NCI-H69 (cell line): ENCODE data around the gene ZNF117.
A peak's percentile ranks its signal among the peaks of the same experiment; 100 is the strongest.
"Not testable (repeated sequence)": the region's sequence is repeated elsewhere in the genome, so short reads cannot be mapped to it uniquely, and the experiment has no call there.

ENCODE experiments used
- DNase-seq: peaks from one replicate; lab custom pipeline; 2025; lab: John Stamatoyannopoulos, UW

The ZNF117 gene

GRCh38 chr7:64996305-64996704 is 5.5 kb upstream of the ZNF117 start:
- DNase-seq, result no peak

- DNase-seq, result no peak
Measured at GRCh38 chr7:64993901-64994300, 3.1 kb upstream of the ZNF117 start.

- no peak for DNase-seq
Measured at GRCh38 chr7:64992971-64993370, 2.1 kb upstream of the ZNF117 start.

- DNase-seq, result peak; percentile 6
Measured at GRCh38 chr7:64990216-64990615, 620 bp downstream of the ZNF117 start.

GRCh38 chr7:64978497-64979203 is 12.2 kb downstream of the ZNF117 start:
- DNase-seq, result no peak

GRCh38 chr7:64965594-64965993 is 25.2 kb downstream of the ZNF117 start:
- DNase-seq, result peak; percentile 5

- peak; percentile 73 for DNase-seq
Measured at GRCh38 chr7:64959072-64959747, 31.6 kb downstream of the ZNF117 start.

GRCh38 chr7:64951250-64951848 is 39.5 kb downstream of the ZNF117 start:
- peak; percentile 67 for DNase-seq

- DNase-seq, result peak; percentile 4
Measured at GRCh38 chr7:64950673-64951072, 40.2 kb downstream of the ZNF117 start.

- DNase-seq, result not testable (repeated sequence)
Measured at GRCh38 chr7:64948774-64949173, 42.1 kb downstream of the ZNF117 start.

- DNase-seq, result peak; percentile 61
Measured at GRCh38 chr7:64947252-64948000, 43.4 kb downstream of the ZNF117 start.

GRCh38 chr7:64946772-64947171 is 44.1 kb downstream of the ZNF117 start:
- DNase-seq, result peak; percentile 62

GRCh38 chr7:64945503-64946175 is 45.2 kb downstream of the ZNF117 start:
- no peak for DNase-seq

GRCh38 chr7:64944667-64945502 is 46.0 kb downstream of the ZNF117 start:
- not testable (repeated sequence) for DNase-seq

- DNase-seq, result not testable (repeated sequence)
Measured at GRCh38 chr7:64940021-64940420, 50.8 kb downstream of the ZNF117 start.

GRCh38 chr7:64938540-64938939 is 52.3 kb downstream of the ZNF117 start:
- no peak for DNase-seq

GRCh38 chr7:64934478-64934877 is 56.4 kb downstream of the ZNF117 start:
- no peak for DNase-seq

GRCh38 chr7:64928252-64929187 is 62.3 kb downstream of the ZNF117 start:
- DNase-seq, result not testable (repeated sequence)
